DOHH2 (cell line): Measurements from ENCODE around the gene TJP1.

Experiments used
- CTCF ChIP-seq: fragments of 200-600 bp; sonication (generic); IDR thresholded peaks from one replicate; pipeline ENCODE4 v1.5.1; 2014; ENCODE audit warnings: antibody characterized with exemption, mild to moderate bottlenecking, low read depth, low read length; ENCODE audit not compliant: poor library complexity, severe bottlenecking
- EZH2phosphoT487 ChIP-seq: fragments of 200-600 bp; sonication (generic); IDR thresholded peaks from 2 replicates; pipeline ENCODE4 v1.6.1; 2017; ENCODE audit warnings: borderline replicate concordance, mild to moderate bottlenecking, antibody characterized with exemption, low read length, moderate library complexity, mixed read lengths

GRCh38 chr15:29677871-29678461, 144.3 kb downstream of the TJP1 start:
- TF ChIP-seq CTCF (no peak), EZH2phosphoT487 (no peak)
